ENCODE measurements around the gene CALML5.

DNA sequence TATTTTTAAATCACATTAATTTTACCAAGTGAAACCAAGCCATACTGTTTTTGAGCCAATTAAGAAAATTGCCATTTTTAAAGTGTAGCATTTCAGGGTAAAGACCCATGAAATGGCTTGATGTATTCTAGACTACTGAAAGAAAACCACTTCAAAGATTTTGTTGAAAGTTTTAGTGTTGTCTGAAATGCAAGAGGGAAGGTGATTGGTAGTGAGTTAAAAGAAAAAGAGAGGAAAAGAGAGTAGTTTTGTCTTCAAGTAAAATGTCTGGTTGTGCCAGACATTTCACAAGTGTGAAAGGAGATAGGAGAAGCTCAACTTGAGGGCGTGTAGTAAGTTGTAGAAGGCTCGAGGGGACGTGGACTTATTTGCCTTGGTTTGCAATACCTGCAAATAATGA is 41.6 kb downstream of the CALML5 start:
- TF ChIP-seq POLR2AphosphoS5 (IDR thresholded peaks at IDR 0.05; ENCODE audit: borderline replicate concordance, low read depth, low read length) (no peak), EZH2 (IDR thresholded peaks at IDR 0.05) (no peak)

All from SK-N-MC (cell line).